HG03469 (cell line): Measurements from ENCODE around the gene PNISR.
A peak's percentile ranks its signal among the peaks of the same experiment; 100 is the strongest.
"Not testable (repeated sequence)": the region's sequence is repeated elsewhere in the genome, so short reads cannot be mapped to it uniquely, and the experiment has no call there.

ENCODE experiments used
- ATAC-seq: cut with Tn5 transposase; IDR thresholded peaks from one replicate; pipeline ENCODE4 v1.9.1; 2021; ENCODE audit warnings: mild to moderate bottlenecking, moderate library complexity, moderate number of reproducible peaks; ENCODE audit not compliant: unreplicated experiment

The PNISR gene, protein sequence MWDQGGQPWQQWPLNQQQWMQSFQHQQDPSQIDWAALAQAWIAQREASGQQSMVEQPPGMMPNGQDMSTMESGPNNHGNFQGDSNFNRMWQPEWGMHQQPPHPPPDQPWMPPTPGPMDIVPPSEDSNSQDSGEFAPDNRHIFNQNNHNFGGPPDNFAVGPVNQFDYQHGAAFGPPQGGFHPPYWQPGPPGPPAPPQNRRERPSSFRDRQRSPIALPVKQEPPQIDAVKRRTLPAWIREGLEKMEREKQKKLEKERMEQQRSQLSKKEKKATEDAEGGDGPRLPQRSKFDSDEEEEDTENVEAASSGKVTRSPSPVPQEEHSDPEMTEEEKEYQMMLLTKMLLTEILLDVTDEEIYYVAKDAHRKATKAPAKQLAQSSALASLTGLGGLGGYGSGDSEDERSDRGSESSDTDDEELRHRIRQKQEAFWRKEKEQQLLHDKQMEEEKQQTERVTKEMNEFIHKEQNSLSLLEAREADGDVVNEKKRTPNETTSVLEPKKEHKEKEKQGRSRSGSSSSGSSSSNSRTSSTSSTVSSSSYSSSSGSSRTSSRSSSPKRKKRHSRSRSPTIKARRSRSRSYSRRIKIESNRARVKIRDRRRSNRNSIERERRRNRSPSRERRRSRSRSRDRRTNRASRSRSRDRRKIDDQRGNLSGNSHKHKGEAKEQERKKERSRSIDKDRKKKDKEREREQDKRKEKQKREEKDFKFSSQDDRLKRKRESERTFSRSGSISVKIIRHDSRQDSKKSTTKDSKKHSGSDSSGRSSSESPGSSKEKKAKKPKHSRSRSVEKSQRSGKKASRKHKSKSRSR

DNA sequence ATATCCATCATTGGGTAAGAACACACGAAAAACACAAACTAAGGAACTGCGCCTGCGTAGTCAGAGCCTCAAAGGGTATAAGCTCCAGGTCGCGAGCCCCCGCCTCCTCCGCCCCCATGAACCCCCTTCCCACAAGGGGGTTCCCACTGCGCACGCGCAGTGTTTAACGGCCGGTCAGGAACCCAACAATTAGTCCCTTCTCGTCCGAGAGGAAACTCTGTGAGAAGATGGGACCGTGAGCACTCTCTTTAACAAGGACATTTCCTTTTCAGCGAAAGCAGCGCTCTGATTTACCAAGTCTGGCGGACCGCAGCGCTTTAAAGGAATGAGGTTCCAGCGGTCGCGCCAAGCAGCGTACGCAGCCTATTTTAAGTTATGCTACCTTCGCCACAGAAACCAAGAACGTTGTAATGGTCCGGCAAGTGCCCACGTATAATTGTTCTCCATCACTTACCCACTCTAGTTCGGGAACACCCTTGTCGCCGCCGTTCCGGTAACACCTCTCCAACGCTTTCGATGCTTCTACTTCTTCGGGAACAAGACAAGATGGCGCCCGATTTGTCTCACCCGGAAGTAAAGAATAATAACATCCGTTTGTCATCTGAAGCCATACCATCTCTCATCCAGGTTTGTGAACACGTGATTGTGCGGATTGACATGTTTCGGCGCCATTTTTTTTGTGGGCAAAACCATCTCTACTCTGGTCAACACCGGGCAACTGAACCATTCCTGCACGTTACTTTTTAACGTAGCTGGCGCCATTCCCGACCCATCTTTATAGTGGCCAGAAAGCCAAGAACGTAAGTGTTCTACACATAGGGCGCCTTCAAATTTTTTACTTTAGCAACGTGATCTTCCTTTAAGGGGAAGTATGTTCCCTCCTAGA lies at the start of gene PNISR:
Gene PNISR (minus strand): TSS at position 548 of the 886 bp plus-strand sequence. CDS start 10,649 bp downstream, outside the sequence.
- ATAC-seq, result peak; percentile 87

DNA sequence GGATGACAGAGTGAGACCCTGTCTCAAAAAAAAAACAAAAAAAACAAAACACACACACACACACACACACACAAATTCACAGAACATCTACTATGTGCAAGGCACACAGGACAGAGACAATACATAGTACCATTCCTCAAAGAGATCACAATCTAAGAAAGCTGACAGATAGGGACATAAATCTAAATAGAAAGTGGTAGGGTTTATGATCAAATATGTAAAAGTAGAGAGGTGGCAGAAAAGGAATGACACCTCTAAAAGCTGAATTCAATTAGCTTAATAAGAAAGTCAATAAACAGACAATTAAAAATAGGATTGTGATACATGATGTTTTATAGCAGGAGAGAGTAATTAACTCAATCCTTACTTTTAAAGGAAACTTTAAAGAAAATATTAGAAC lies 48.6 kb upstream of the PNISR start:
- ATAC-seq, result no peak

DNA sequence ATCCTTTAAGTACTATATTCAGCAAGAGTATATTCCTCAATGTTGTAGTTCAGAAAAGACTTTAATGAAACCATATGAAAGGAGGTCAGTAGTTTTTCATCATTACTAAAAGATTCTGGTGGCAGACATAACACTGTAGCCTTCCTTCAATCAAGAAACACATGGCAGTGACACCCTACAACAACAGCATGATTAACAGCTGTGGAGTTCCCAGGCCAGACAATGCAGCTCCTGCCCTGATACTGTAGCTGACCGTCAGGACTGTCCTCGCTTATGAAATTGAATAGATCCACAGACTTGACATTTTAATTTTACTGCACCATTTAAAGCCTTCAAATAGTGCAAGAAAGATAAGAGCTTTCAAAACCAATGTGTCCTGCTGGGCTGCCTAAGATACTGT lies 46.5 kb upstream of the PNISR start:
- no peak for ATAC-seq

DNA sequence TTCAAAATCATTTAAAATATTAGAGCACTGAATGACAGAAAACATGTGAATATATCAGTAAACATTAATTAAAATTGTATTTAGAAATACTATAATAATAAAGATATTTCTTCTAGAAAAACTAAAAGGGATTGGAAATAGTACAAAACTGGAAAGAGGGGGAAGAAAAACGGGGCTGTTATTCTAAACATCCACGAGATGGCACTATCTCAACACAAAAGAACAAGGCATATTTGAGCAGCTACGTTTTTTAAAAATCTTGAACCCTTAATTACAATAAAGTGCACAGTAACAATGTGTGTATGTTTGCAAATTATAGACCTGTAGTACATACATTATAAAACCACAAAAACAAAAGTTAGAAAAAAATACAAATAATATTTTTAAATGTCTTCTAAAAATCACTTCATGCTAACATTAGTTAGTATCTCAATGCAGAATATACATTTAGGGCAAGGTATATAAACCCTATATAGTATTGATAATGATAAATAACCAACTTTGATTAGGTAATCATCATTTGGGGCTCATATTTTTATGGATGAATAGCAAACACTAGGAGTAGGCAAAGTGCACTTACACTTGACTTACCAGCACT lies 42.5 kb upstream of the PNISR start:
- no peak for ATAC-seq

DNA sequence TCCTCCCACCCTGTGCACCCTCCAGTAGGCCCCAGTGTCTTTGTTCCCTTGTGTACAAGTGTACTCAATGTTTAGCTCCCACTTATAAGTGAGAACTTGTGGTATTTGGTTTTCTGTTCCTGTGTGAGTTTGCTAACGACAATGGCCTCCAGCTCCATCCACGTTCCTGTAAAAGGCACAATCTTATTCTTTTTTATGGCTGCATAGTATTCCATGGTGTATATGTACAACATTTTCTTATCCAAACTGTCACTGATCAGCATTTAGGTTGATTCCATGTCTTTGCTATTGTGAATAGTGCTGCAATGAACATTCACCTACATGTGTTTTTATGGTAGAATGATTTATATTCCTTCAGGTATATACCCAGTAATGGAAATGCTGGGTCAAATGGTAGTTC lies 34.0 kb upstream of the PNISR start:
- not testable (repeated sequence) for ATAC-seq

DNA sequence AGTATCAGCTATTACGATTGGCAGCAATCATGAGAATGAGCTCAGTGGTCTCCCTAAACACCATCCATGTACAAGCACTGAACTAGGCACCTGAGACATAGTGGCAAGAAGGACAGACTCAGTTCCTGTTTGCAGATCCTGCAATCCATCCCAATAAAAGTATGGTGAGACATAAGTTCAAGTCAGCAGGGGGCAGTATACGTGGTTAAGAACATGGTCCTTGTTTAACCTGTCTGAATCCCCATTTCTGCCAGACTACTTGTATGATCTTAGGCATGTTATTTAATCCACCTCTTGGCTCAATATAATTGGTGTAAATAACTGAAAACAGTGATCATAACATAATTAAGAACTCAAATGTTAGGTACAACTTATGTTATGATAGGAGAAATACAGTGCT lies 33.2 kb upstream of the PNISR start:
- ATAC-seq, result no peak

DNA sequence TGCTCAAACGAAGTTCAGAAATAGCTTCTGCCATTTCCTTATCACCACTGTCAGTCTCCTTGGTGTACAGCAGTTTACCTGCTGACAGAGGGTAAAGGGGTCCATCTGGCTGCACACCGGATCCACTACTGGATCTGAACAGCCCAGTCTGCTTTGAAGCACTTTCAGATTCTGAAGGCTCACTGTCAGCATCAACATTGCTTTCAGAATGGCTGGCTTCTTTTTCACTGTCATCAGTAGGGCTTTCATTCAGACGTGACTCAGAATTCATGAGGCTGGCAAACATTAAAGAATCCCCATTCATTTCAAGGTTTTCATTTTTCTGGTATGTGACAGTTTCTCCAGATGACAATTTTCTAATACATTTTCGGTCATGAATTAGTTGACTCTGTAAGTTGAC lies 21.0 kb upstream of the PNISR start:
- no peak for ATAC-seq

DNA sequence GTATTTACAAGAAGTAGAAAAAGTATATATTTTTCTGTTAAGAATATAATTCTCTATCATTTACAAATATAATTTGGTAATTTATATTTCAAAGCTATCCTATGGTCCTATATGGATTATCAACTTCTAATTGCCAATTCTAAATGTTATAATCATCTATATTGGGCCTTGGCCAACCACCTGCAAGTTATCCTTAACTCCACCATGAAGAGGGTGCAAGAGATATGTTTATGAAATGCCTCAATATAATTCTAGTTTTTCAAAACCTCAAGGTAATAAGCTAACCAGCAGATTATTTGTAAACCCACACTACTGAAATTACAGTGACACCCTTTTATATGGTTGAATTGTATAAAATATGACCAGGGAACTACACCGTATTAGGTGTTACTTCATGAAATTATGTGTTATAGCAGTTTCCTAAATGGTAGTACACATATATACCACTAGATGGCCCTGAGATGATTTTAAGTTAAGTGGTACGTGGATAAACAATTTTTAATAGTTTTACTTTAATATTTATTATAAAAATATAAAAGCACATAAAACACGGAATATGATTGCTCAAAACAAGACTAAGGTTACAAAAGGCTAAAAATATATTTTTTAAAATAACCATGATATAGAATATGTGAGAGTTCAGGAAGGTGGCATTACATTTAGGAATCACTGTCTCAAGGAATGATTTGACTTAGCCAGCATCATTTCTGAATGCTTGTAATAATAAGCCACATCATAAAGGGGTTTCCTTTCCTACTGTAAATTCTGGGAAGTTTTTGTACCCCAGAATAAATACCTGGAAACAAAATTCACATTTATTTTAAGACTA lies 9.8 kb upstream of the PNISR start:
- peak; percentile 76 for ATAC-seq

DNA sequence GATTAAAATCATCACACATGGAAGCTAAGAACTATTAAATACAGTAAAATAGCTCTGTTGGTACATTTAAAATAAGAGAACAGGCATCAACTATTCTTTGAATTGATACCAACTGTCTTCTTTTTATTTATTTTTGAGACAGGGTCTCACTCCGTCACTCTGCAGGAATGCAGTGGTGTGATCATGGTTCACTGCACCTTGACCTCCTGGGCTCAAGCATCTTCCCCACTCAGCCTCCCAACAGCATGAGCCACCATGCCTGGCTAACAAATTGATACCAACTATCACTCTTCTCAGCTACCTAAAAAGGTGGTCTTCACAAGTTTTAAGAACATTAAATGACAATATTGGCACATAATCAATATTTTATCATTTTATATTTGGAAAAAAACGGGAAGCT lies 7.8 kb upstream of the PNISR start:
- no peak for ATAC-seq

DNA sequence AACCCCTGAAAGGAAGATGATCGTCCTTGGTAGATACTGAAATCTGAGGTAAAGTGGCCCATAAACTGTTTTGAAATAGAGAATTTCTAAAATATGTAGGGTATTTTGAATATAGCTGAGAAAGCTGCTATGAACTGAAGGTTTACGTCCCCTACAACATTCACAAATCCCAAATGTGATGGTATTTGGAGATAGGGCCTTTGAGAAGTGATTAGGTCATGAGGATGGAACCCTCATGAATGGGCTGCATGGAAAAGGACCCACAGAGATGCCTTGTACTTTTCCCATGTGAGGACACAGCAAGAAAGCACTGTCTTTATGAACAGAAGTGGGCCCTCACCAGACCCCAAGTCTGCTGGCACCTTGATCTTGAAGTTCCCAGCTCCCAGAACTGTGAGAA lies 6.8 kb upstream of the PNISR start:
- ATAC-seq, result no peak

DNA sequence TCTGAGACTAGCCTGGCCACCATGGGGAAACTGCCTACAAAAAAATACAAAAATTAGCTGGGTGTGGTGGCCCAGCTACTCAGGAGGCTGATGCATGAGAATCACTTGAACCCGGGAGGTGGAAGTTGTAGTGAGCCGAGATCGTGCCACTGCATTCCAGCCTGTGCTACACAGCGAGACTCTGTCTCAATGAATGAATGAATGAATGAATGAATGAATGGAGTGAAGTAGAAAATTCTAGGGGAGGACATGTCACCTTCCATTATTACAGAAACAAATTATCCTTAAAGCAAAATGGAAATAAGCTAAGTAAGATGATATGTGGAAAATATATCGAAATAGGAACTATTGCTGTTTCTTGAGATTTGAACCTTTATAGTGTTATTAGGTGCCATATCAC lies 2.9 kb upstream of the PNISR start:
- ATAC-seq, result no peak

DNA sequence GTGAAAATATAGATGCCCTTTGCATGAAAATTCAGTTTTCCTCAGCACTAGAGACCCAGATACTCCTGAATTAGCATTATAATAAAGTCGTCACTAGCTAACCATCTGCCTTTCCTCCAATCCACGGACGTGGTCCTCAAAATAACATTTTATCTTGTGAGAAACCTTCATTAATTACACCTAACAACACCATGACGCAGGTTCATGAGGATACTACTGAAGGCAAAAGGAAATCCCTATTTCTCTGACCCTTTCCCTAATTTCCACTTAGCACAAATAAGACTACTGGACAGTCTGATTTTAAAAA lies 1.3 kb upstream of the PNISR start:
- ATAC-seq, result no peak

DNA sequence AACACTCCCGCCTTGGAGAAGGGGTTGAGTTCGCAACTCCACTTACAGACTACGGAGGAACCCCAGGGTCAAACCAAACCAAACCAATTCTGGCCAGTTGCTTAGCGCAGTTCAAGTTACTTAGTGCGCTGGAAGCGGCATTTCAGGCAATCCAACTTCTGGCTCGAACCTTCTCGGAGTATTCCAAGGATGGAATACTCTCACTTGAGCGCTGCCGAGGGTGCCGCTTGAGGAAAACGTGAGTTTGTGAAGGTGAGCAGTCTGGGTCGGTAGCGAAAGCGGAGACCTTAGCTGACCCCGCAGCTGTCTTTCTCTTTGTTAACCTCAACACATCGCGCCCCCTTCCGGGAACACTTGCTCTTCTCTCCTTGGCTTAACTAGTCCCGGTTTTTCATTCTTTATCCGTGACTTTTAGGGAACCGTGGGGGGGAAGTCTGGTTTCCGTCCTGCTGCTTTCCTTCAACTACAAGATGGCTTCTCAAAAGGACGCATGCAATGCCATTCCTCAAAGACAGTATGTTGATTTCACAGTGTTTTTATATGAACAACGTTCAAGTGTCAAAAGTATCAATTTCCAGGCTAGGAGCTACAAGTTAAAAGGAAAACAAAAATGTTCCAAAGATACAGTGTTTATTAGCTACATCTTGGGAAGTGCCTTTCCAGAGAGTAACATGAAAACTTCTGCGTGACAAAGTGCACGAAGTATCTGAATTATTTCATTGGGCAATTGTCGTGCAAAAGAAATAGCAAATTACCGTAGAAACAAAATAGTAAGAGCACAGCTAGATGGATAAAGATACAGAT lies 741 bp upstream of the PNISR start:
- ATAC-seq, result peak; percentile 27

DNA sequence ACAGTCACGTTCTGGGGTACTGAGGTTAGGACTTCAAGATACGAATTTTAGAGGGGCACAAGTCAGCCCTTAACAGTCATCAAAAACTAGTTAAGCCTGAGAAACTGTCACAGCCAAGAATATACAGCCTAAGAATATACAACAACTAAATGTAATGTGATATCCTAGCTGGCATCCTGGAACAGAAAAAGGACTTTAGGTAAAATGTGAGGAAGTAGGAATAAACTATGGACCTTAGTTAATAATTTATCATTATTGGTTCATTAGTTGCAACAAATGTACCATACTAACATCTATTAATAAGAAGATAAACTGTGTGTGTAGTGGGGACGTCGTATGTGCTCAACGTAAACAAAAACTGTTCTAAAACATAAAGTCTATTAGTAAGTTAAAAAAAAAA lies 1.1 kb downstream of the PNISR start:
- ATAC-seq, result no peak

DNA sequence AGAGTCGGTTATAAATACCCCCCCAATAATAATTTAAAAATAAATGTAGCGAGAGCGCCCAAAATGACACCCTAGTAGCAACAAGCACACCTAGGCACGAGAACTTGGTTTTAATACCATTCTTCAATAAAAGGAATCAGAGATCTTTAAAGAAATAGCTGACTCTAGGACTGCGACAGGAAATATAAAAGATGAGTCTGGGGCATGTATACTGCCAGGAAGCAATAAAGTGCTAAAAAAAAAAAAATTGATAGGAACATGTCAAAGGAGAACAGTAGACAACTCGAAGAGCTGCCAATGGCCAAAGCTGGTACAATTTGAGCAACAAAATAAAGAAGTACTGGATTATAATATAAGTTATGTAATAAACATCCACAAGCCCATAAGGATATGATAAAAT lies 2.2 kb downstream of the PNISR start:
- no peak for ATAC-seq

DNA sequence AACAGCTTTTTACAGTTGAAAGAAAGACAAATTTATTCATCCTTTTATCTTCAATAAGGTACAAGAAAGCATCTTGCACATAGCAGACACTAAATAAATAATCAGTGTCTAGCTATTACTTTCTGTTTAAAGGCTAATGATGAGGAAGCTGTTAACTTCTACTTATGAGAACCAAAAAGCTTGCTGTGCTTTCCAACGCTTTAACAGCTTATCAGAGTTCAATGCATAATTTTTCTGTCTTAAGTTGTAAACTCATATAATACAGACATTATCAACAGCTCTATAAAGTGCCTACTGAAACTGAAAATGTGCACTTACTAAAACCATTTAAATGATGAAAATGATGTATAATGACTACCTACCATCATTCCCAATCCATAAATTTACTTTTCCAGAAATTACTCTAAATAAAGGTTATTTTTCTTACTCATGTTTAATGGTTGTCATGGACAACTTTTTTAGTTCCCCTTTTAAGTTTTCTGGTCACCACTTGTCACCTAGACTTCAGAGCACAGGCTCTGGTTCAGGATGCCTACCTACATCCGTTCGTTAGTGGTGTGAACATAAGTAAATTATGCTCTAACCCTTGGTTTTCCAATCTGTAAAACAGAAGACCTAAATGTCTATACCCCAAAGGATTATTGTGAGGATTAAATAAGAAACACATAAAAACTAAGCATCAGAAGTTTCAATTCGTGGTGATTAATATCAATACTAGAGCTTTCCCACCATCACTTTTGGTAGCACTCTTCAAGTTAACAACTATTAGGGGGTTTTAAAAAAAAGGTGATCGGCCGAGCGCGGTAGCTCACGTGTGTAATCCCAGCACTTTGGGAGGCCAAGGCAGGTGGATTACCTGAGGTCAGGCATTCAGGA lies 8.0 kb downstream of the PNISR start:
- ATAC-seq, result peak; percentile 73

DNA sequence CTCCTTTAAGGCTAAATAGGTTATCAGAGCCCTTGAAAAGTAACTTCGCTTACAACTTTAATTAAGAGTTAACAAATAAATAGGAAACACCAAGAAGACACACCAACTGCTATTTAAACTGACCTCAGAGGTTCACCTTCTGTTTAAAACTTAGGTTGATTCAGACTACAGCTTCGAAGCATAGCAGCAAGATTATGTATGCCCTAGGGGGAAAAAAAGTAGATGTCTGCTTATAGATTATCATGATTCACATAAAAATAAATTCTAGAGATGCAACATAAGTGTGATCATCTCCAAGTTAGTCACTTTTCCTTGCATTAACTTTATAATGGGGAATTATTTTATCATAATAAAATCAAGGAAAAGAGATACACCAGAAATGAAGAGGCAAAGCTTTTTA lies 8.9 kb downstream of the PNISR start:
- no peak for ATAC-seq

DNA sequence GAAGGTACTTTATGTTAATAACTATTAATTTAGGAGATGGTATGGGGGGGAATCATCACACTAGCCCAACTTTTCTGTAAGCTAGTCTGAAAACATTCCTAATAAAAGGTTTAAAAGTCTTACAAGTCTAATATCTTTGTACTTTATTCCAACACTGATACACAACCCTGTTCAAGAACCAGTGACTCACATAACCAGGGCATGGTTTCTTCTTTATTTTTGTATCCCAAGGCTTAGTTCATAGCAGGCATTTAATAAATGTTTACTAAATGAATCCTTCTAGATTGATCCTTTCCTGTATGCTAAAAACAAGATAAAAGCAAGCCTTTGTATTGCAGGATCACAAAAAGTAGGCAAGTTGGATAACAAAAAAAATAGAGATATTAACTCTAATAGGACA lies 9.7 kb downstream of the PNISR start:
- ATAC-seq, result no peak
